Skeletal muscle tissue (tissue), 4 donors: ENCODE results near the gene NXPE2. TPM values are rescaled to one million over a fixed set of nuclear protein-coding genes. Genes with fewer than 3 reads are reported as not detected.

ENCODE experiments used
- H3K27ac ChIP-seq: one replicate; pipeline ENCODE4 v1.7.0; 2013; ENCODE audit warnings: mild to moderate bottlenecking, low read depth, low read length, inconsistent platforms
- H3K27me3 ChIP-seq, 3 donors: one replicate each; pipeline ENCODE4 v1.7.0; 2013; ENCODE audit warnings: low read length in 3 of 3; ENCODE audit not compliant: control insufficient read depth in 3 of 3, insufficient read depth in 3 of 3
- H3K36me3 ChIP-seq, 3 donors: one replicate each; pipeline ENCODE4 v1.7.0; 2013; ENCODE audit warnings: low read length in 3 of 3; ENCODE audit not compliant: control insufficient read depth in 3 of 3, insufficient read depth in 3 of 3
- H3K4me1 ChIP-seq, 3 donors: one replicate each; pipeline ENCODE4 v1.7.0; 2013; ENCODE audit warnings: low read length in 3 of 3, mild to moderate bottlenecking in 3 of 3; ENCODE audit not compliant: control insufficient read depth in 3 of 3, insufficient read depth in 3 of 3
- H3K4me3 ChIP-seq, 3 donors: one replicate each; pipeline ENCODE4 v1.7.0; 2013; ENCODE audit warnings: low read length in 3 of 3
- H3K9ac ChIP-seq, 3 donors: one replicate each; pipeline ENCODE4 v1.7.0; 2013; ENCODE audit warnings: low read length in 3 of 3, mild to moderate bottlenecking in 3 of 3, moderate library complexity in 2 of 3, low read depth in 1 of 3
- H3K9me3 ChIP-seq, 3 donors: one replicate each; pipeline ENCODE4 v1.7.0; 2013; ENCODE audit warnings: low read length in 3 of 3; ENCODE audit not compliant: control insufficient read depth in 3 of 3
- total RNA-seq: library from RNA; depleted of rRNA; stranded (reverse); fragments of >200 nt; gene quantifications from one replicate; pipeline ENCODE4 v1.2.3, GENCODE V29; 2014
- donor health status: Osteomylitis.

NXPE2 gene
- total RNA-seq, 1 donor from 2014 or later = 0.52 TPM

DNA sequence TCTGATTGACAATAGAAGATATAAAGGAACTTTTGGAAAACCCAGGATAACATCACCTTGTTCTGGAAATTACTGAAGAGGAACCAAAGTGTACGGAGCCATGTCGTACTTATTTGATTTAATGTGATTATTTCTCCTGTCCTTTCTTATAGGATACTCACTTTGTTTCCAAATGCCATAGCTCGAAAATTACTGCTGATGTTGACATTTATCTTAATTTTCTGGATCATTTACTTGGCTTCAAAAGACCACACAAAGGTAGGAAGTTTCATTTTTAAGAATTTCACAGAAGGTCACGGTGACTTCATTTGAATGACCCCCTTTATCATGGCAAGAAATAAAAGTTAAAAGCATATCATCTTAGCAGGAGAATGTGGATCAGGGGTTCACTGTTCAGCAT lies 1.2 kb downstream of the NXPE2 start:
- Histone ChIP-seq H3K9me3 (no peaks in the 10 kb centered on the region), H3K4me1 (no peaks in the 10 kb centered on the region), H3K27ac (no peak overlapping the region), H3K9ac (no peak overlapping the region), H3K4me3 (no peak overlapping the region), H3K36me3 (no peaks in the 10 kb centered on the region), H3K27me3 (no peaks in the 10 kb centered on the region)

DNA sequence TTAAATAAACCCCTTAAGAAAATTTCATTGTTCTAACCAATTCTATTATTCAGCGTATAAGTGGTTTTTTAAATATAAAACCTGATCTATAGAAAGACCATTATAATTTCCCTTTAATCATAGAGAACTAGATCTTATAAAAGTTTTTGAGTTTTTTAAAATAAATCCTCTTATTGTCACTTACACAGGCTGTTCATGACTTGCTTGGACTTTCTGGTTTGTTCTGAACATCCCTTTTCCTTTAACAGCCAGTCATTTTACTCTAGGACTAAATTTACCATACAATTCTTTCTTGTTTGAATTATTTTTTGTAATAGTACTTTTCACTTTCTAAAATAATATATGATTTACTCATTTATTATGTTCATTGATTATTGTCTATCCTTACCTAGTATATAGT lies 4.7 kb downstream of the NXPE2 start:
- Histone ChIP-seq H3K4me1 (no peaks in the 10 kb centered on the region), H3K9ac (no peak overlapping the region), H3K36me3 (no peaks in the 10 kb centered on the region), H3K4me3 (no peak overlapping the region), H3K27ac (no peak overlapping the region), H3K9me3 (no peaks in the 10 kb centered on the region), H3K27me3 (no peaks in the 10 kb centered on the region)

DNA sequence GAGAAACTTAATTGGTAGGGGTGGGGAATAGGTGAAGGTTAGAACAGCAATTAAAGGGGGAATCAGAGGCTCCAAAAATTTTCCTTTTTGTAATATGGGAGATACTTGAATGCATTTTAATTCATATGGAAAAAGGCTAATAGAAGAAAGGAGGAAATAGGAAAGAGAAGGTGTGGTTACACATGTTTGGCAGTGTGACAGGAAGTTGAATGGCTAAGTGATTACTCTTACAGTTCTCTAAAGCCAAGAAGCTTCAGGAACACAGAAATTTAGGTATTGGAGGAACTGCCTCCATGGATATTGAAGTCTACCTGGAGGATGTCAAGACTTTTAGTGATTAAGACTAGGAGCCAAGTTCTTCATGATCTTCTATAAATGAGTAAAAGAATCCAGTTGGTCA lies 6.3 kb downstream of the NXPE2 start:
- Histone ChIP-seq H3K27ac (no peak overlapping the region), H3K4me3 (no peak overlapping the region), H3K36me3 (no peaks in the 10 kb centered on the region), H3K27me3 (no peaks in the 10 kb centered on the region), H3K9me3 (no peaks in the 10 kb centered on the region), H3K4me1 (no peaks in the 10 kb centered on the region), H3K9ac (no peak overlapping the region)

DNA sequence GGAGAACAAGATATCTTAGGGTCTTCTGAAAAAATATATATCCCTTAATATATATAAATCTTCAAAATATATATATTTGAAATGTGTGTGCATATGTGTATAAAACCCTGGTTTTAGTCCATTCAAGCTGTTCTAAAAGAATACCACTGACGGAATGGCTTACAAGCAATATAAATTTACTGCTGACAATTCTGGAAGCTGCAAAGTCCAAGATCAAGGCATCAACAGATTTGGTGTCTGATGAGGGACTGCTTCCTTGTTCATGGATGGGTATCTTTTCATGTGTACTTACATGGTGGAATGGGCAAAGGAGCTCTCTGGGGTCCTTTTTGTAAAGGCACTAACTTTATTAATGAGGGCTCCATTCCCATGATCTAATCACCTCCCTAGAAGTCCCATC lies 6.8 kb downstream of the NXPE2 start:
- no peak overlapping the region for H3K9ac ChIP-seq

DNA sequence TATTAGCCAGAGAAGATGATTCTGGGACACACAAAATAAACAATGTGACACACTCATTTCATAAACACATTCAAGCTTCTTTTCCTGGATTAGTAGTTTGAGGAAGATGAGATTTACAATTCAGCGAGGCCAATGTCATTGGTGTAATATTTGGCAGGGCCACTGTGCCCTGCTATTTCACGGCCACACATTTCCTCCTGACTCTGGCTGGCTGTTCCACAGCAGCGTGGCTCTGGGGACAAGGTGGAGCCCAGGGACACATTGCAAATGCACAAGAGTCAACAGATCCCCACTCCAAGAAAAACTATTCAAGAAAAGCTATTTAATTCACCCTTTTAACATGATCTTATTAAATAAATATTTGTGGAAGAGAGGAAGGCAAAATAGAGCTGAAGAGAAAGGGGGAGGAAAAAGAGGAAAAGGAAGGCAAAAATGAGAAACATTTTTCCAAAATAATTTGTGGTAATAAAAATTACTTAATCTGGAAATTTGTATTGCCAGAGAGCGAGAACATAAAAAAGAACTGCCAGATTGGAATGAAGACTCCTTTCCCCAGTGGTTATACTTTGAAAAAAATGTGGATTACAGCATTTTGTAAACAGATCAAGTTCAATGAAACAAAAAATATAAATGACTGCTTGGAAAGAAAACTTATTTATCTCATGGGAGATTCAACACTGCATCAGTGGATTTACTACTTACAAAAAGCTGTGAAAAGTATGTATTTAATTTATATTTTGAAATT lies 27.1 kb downstream of the NXPE2 start:
- Histone ChIP-seq H3K27ac (no peak overlapping the region), H3K4me3 (no peak overlapping the region), H3K27me3 (no peaks in the 10 kb centered on the region), H3K9ac (no peak overlapping the region), H3K4me1 (no peaks in the 10 kb centered on the region), H3K9me3 (no peaks in the 10 kb centered on the region), H3K36me3 (no peaks in the 10 kb centered on the region)

More for the DNA sequence above, 6.8 kb downstream of the NXPE2 start:
- Histone ChIP-seq H3K4me3 (no peak overlapping the region), H3K27me3 (no peaks in the 10 kb centered on the region), H3K4me1 (no peaks in the 10 kb centered on the region), H3K9me3 (no peaks in the 10 kb centered on the region), H3K27ac (no peak overlapping the region), H3K36me3 (no peaks in the 10 kb centered on the region)

DNA sequence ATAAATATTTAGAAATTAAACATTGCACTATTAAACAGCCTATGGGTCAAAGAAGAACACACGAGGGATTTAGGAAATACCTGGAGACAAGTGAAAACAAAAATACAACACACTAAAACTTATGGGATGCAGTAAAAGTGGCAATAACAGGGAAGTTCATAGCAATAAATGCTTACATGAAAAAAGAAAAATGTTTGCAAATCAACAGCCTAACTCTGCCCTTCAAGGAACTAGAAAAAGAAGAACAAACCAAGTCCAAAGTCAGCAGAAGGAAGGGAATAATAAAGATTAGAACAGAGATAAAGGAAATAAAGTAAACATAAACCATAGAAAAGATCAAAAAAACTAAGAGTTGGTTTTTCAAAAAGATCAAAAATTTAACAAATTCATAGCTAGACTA lies 31.6 kb downstream of the NXPE2 start:
- H3K9ac ChIP-seq = no peak overlapping the region
- H3K4me1 ChIP-seq = no peaks in the 10 kb centered on the region
- peaks cover 0 to 5% (median 3%) of the 10 kb centered on the region in 3 donors for H3K9me3 ChIP-seq
- H3K27me3 ChIP-seq = no peaks in the 10 kb centered on the region
- H3K4me3 ChIP-seq = no peak overlapping the region
- no peaks in the 10 kb centered on the region for H3K36me3 ChIP-seq
- H3K27ac ChIP-seq = no peak overlapping the region

DNA sequence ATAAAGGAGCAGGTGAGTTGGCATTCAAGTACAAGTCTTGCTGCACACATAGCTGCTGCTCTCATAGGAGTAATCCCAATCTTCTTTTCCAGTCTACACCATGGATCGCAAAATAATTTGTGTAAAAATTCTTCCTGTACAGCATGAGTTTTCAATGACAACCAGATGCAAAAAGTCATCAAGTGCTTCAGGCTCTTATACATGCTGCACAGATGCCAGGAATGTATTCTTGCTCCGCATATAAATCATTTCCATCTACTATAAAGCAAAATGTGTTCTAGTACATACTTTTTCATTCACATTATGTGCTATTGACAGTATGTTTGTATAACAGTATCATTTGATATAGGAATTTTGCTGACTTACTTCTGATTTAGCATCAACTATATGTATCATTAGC lies 35.4 kb downstream of the NXPE2 start:
- no peak overlapping the region for H3K4me3 ChIP-seq
- peaks cover 0 to 5% (median 3%) of the 10 kb centered on the region in 3 donors for H3K9me3 ChIP-seq
- H3K4me1 ChIP-seq = no peaks in the 10 kb centered on the region
- no peak overlapping the region for H3K27ac ChIP-seq
- no peak overlapping the region for H3K9ac ChIP-seq
- H3K27me3 ChIP-seq = no peaks in the 10 kb centered on the region
- H3K36me3 ChIP-seq = no peaks in the 10 kb centered on the region

DNA sequence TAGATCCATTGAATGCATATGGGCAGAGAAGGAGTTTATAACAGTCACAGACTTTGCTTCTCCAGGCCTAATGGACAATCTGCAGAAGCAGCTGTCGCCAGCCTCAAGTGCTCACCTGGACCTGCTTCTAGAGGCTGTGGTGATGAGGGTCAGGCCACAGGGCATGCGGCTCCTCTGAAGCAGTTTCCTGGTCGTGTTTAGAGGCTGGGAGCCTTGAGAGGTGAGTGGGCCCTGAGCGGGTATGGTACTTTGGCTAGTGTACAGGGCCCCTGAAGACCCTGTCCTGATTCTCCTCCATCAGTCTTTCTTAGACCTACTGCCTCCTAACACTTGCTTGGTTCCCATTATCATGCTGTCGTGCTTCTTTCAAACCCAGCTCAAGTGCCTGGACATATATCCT lies 41.2 kb downstream of the NXPE2 start:
- no peaks in the 10 kb centered on the region for H3K9me3 ChIP-seq
- H3K27ac ChIP-seq = no peak overlapping the region
- no peaks in the 10 kb centered on the region for H3K36me3 ChIP-seq
- no peak overlapping the region for H3K9ac ChIP-seq
- no peaks in the 10 kb centered on the region for H3K27me3 ChIP-seq
- no peak overlapping the region for H3K4me3 ChIP-seq
- no peaks in the 10 kb centered on the region for H3K4me1 ChIP-seq

DNA sequence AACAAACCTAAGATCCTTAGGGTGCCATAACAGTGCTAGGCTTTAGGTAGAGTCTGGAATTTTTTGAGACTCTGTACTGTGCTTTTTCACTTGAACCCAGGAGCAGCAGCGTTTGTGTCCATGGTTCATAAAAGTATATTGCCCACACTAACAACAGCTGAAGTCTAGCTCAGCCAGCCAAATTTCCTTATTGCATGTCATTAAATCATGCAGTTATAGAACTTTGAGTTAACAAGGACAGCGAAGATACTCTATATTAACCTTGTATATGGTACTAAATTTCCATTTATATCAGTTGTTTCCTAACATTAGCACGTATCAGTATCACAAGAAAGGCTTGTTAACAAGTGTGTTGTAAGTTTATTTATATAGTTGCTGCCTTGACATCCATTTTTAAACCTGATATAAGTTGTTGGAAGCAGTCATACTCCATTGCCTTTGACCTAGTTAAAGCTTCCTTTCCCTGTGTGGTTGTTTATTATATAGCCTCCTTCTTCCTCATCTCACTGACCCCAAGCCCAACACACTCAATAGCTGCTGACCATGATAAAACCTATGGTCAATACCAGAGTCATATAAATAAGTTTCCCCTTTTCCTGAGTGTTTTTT lies 46.7 kb downstream of the NXPE2 start:
- H3K4me1 ChIP-seq = no peaks in the 10 kb centered on the region
- H3K9ac ChIP-seq = no peak overlapping the region
- no peaks in the 10 kb centered on the region for H3K27me3 ChIP-seq
- no peak overlapping the region for H3K27ac ChIP-seq
- H3K9me3 ChIP-seq = no peaks in the 10 kb centered on the region
- H3K4me3 ChIP-seq = no peak overlapping the region
- H3K36me3 ChIP-seq = no peaks in the 10 kb centered on the region

DNA sequence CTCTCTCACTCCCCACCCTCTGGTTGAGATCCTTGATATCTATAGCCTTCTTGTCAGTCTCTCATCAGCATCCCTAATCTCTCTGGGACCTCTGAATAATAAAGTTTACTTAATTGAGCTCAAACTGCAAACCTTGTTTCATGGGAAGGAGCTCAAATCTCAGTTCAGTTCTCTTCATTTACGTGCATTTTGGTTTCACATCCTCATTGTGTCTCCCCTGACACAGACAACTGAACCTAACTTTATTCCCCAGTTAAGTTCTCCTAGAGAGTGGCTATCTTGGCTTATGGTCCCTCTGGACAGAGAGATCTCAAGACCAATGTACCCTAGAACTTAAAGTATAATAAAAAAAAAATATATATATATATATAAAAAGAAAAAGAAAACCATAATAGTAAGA lies 47.3 kb downstream of the NXPE2 start:
- Histone ChIP-seq H3K9ac (no peak overlapping the region), H3K36me3 (no peaks in the 10 kb centered on the region), H3K4me1 (no peaks in the 10 kb centered on the region), H3K4me3 (no peak overlapping the region), H3K9me3 (no peaks in the 10 kb centered on the region), H3K27me3 (no peaks in the 10 kb centered on the region), H3K27ac (no peak overlapping the region)
